Fibroblast of skin of right quadriceps (primary cell): ENCODE data around the gene ZNF121.

Experiments used
- DNase-seq: peaks from one replicate; pipeline ENCODE4 v3.0.0-alpha.2; 2013

The ZNF121 gene

DNA sequence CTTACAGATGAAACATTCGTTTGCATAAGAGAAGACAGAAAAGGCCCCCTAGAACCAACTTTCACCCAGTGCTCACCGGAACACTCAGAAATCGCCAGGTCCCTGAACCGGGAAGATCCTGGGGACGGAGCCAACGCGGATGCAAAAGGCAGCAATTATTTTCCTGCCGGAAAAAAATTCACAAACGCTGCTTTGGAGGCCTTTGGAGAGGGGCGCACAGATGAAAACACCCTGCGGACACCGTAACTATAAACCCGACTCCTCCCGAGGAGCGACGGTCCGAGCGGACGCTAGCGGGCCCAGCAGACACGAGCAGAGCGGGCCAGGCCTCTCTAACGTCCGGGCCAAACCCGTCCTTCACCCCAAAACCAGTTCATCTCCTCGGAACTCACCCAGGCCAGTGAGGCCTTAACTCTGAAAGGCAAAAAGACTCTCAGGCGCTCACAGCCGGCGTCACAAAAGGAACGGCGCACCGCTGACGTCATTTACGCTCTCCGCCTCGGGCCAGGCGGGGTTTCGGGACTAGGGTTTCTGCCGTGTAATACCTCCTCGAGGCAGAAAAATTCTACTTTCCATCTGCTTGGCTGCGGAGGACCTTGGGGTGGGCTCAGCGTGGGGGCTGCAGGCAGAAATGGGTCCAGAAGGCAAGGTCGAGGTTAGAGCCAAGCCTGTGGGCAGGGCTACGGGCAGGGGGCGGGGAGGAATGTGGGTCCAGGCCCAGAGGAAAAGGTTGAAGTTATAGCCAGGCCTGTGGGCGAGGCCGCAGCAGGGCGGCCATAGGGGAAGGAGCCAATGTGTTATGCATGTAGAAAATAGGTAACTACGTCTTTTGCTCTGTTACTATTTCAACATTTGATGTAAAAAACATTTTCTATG lies 45.9 kb downstream of the ZNF121 start, which contains the start of gene ZNF426:
Gene ZNF426, minus strand, starts transcription at position 463 of the 876 bp plus-strand sequence. CDS start 2,413 bp downstream, outside the sequence.
- DNase-seq: peak; percentile 89

DNA sequence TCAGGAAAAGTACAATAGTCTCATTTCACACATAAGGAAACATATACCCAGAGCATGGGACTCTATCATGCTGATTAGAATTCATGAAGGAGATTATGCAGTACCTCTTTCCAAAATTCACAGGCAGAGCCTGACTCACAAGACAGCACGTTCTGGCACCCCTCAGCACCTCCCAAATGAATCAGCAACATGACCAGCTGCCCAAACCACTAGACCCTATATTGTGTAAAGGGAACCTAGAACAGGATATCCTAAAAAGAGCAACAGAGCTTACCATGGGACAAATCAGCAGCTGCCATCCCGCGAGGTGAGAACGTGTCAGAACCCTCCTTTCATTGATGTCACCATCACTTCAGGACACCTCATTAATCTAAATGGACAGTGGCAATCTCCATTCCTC lies 48.4 kb downstream of the ZNF121 start:
- no peak for DNase-seq

DNA sequence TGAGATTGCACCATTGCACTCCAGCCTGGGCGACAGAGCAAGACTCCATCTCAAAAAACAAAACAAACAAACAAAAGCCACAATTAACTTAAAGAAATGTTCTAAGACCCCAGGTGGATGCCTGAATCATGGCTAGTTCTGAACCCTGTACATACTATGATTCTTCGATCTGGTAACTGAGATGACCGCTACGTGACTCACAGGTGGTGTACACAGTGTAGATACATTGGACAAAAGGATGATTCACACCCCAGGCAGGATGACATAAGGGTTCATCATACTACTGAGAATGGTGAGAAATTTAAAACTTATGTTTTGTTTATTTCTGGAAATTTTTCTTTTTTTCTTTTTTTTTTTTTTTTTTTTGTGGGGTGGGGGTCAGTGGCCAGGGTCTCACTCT lies 52.4 kb downstream of the ZNF121 start:
- peak; percentile 34 for DNase-seq

GRCh38 chr19:9528757-9529336 lies 55.5 kb downstream of the ZNF121 start:
- peak; percentile 8 for DNase-seq

DNA sequence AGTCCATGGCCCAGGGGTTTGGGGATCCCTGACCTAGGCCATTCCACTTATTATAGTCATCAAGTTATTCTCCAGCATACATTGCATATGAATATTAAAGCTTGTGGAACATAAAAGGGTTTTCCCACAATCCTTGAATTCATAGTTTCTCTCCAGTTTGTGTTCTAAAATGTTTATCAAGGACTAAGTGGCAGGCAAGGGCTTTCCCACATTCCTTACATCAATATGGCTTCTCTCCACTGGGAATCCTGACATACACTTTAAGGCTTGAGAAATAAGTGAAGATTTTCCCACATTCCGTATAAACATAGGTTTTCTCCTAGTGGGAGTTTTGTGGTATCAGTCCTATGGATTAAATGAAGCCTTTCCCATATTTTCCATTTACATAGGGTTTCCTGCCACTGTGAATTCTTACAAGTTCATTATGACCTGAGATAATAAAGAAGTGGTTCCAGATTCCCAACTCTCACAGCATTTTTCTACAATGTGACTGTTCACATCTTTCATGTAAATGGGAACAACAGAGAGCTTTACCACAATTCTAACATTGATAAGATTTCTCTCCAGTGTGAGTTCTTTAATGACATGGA lies 60.3 kb downstream of the ZNF121 start:
- DNase-seq: no peak
